Stimulated activated CD8-positive, alpha-beta memory T cell treated with anti-CD3 and anti-CD28 coated beads, Interleukin-7, amount 100 ng/mL, for 4 hours (primary cell): ENCODE measurements around the gene GMDS.

Source experiments
- DNase-seq, 2 donors: peaks; one replicate each; pipeline ENCODE4 v3.0.0-alpha.2; 2020; ENCODE audit warnings: low read depth in 2 of 2

The GMDS gene

GRCh38 chr6:2240961-2241360 lies 4.4 kb downstream of the GMDS start:
- DNase-seq: no peak

- no peak for DNase-seq
Observed at GRCh38 chr6:2237001-2237400, 8.4 kb downstream of the GMDS start.

DNA sequence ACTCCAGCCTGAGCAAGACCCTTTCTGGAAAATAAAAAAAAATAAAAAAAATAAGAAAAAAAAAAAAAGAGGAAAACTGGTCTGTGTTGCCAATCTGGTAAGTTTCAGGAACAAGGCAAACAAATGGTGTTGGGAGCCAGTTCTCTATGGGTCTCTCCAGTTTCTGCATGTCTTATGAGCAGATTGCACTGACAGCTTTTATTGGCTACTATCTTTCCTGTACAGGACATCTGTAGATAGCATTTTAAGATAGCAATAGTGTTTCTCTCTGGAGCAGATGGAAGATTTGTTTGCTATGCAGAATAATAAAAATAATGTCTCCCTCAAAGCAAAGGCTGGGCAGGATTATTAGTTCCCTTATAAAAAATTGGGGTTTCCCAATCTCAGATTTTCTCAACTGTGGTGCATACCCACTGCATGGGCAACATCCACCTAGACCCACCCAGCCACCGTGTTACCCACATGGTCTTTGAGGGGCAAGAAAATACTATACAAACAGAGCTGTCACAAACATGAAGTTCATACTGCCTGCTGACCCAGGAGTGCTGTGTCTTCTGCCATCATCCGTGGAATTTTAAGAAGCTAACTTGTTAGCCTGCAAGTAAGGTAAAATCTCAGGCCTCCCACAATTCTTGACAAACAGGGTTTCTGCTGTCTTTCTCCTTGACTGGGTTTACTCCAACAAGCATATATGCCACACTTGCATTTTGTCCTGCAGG lies 9.5 kb downstream of the GMDS start:
- no peak for DNase-seq

GRCh38 chr6:2232445-2232844 lies 13.0 kb downstream of the GMDS start:
- no peak for DNase-seq

- no peak for DNase-seq
Observed at GRCh38 chr6:2231438-2231837, 14.0 kb downstream of the GMDS start.

DNA sequence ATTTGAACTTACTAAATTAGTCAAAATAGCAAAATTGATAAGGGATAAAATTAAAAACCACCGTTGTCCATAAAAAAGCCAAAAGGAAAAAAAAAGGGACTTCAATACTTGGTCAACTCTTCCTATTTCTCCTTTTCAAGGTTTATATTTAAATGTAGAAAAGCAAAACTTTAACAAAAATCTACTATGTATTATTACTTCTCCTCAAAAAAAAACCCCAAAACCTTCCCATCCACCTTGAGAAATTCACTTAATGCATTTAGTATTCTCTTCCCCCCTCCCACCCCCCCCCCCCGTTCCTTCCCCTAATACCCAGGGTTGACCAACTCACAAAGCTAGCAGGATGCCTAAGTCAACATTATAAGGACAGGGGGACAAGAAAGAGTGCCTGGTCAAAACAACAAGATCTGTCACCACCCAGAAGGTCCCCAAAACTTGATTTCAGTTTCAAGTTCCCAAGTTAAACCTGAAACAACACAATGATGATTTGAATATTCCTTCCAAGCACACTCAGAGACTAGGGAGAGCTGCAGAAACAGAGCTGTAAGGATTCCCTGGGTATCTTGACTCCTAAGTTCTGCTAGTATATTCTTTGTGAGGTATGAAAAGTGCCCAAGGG lies 14.6 kb downstream of the GMDS start:
- DNase-seq: no peak

DNA sequence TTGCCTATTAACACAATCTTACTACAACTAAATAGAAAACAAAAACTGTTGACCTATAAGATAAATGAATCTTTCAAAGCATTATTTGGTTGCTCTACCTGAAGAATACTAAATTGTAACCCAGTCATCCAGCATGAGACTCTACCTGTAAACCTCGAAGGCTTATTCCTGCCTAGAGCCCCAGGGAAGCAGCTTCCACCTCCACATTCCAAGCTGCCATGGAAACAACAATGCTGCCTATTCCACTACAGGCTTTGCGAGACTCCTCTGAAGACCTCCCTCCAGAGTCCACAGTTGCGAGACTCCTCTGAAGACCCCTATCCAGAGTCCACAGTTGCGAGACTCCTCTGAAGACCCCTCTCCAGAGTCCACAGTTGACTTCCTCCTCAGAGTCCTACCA lies 15.7 kb downstream of the GMDS start:
- no peak for DNase-seq

DNA sequence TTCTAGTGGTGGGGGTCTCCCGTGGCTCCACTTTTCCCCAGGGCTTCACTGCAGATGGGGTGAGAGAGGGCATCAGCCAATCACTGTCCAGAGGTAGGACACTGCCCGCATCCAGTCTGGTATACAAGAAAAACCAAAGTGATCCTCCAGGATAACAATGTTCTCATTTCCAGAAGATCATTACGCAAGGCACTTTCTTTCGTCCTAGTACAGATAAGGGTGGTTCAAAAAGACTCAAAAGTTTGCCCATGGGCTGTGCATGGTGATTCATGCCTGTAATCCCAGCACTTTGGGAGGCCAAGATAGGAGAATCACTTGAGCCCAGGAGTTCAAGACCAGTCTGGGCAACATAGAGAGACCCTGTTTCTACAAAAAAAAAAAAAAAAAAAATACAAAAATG lies 16.4 kb downstream of the GMDS start:
- no peak for DNase-seq

DNA sequence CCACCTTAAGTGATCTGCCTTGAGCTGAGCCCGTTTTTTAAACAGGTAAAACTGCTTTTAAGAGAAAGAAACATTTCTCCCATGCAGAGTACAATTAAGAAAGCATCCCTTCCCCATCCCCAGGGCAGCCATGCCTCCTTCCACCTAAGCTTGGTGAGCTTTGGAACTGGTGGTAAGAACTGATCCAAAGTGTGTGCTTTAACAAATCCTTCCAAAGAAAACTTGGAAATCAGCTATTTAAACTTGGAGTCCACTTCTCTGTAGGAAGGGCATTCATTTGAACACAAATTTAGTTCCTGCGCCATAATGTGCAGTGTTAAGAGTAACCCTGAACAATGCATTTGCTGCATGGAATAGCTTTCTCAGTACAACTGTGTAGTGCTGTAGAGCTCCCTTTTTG lies 17.0 kb downstream of the GMDS start:
- DNase-seq: no peak

DNA sequence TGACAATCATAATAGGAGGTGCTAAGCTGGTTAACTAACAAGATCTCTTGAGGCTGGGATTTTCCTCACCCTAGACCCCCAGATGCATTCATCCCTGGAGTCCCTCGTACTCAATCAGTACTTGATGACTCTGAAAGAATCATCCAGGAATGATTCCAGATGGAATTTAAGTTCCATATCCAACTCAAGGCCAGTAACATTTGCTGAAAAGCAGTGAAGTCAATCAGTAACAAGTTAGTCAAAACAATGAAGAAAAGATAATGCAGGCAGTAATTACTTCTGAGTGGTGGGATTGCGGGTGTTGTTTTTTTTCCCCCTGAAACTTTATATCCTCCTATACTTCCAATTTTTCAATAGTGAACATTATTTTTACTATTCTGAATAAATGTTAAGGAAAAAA lies 18.6 kb downstream of the GMDS start:
- DNase-seq: no peak

- no peak for DNase-seq
Observed at GRCh38 chr6:2225422-2226392, 19.7 kb downstream of the GMDS start.

DNA sequence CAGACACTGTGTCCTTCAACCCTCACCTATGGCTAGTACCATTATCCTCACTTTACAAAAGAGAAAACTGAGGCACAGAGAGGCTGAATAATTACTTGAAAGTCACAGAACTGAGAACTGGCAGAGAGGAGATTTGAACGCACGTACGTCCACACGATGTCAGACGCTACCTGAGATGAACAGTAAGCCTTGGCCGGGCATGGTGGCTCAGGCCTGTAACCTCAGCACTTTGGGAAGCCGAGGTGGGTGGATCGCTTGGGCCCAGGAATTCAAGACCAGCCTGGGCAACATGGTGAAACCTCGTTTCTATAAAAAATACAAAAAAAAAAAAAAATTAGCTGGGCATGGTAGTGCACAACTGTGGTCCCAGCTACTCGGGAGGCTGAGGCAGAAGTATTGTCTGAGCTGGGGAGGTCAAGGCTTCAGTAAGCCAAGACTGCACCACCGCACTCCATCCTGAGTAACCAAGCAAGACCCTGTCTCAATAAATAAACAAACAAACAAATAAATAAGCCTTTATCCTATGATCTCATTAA lies 20.5 kb downstream of the GMDS start:
- no peak for DNase-seq

DNA sequence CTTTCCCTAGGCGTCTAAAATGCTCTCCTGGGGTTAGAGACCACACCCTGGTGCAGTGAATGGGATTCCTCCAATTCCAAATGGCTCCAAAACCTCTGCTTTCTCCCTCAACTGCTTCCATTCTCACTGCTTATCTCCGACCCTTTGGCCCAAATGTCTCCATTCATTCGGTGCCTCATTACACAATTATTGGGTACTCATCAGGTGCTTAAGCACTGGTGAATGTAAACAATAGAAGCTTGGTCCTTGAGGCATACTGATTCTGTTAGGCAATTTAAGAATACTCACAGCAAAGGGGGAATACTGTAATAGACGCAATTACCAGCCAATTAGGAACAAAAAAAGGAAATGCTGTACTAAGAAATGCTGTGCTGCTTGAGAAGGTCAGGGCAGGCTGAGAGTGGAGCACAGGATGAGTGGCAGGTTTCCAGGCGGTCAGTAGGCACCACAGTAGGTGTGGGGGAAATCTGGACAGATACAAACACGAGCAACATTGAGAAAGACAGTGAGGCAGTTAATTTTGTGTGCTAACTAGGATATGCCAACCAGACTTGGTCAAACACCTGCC lies 23.0 kb downstream of the GMDS start:
- no peak for DNase-seq

- DNase-seq: no peak
Observed at GRCh38 chr6:2221726-2222274, 23.6 kb downstream of the GMDS start.

- DNase-seq: no peak
Observed at GRCh38 chr6:2220154-2220553, 25.3 kb downstream of the GMDS start.

GRCh38 chr6:2218866-2219265 lies 26.5 kb downstream of the GMDS start:
- DNase-seq: no peak

DNA sequence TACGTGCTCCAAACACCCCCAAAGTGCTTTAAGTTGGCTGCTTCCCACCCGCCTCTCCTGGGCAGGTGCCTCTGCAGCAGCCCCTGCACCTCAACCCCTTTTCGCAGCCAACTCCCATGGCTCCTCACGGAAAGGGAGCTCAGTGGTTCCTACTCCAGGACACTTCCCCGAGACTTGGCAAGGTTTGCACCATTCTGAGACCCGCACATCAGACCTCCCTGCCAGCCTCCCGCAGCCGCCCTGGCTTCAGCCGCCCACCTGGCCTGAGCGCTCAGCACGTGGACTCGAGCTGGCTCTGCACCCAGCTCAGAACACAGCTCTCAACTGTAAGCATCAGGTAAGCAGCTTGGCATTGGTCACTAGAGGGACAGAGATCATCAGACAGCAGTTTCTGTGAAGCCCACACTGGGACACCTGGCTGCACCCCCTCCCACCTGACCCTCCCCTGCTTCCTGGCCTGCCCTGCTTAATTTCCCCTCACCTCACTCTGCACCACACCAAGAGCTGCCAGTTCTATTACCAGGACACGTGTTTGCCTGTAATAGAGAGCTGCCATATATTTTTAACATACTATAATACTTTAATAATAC lies 28.5 kb downstream of the GMDS start:
- no peak for DNase-seq

GRCh38 chr6:2215342-2215741 lies 30.1 kb downstream of the GMDS start:
- DNase-seq: no peak

DNA sequence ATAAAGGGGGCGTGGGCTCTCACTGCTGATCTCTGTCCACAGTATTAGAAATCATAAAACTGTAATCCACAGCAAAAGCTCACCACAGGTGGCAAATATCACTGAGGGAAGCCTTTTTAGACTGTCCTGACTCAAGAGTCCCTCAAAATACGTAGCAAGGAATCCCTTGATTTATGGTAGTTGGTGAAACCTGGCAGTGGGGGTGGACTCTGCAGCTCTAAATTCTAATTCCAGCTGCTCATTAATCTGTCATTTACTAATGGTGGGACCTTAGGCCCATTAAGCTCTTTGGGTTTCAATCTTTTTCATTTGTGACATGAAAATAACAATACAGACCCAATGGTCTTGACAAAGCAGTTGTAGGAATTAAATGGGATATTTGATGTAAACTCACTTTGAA lies 32.3 kb downstream of the GMDS start:
- DNase-seq: no peak

GRCh38 chr6:2209226-2209809 lies 36.1 kb downstream of the GMDS start:
- DNase-seq: no peak

DNA sequence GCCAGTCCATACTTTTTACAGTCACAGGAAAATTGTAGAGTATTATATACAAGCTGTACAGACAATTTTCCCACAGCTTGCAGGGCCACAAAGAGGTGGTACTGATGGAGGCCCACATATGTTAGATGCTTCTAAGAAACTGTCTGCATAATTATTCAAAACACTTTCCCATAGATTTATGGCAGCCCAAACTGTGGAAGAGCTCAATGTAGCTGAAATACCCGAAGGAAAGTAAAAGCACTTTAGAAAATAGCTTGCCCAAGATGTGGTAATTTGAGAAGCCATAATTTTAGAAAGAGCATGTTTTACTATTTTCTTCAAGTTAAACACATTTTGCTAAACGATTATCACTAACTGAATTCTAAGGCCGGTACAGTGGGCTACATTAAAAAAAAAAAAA lies 36.9 kb downstream of the GMDS start:
- DNase-seq: no peak
